Astrocyte (in vitro differentiated cells and primary cell): ENCODE results near the gene LIF.

Source experiments
- EZH2 ChIP-seq: IDR thresholded peaks from 2 replicates; pipeline ENCODE4 v1.6.1; 2012; ENCODE audit warnings: mild to moderate bottlenecking, low read length, inconsistent platforms; ENCODE audit not compliant: insufficient read depth
- TF ChIP-seq, protein P1 (sequence below): IDR thresholded peaks from 2 replicates; pipeline ENCODE4 v1.5.1; 2011; ENCODE audit warnings: low read depth, mild to moderate bottlenecking, inconsistent platforms, low read length, moderate library complexity; ENCODE audit not compliant: insufficient read depth

DNA sequence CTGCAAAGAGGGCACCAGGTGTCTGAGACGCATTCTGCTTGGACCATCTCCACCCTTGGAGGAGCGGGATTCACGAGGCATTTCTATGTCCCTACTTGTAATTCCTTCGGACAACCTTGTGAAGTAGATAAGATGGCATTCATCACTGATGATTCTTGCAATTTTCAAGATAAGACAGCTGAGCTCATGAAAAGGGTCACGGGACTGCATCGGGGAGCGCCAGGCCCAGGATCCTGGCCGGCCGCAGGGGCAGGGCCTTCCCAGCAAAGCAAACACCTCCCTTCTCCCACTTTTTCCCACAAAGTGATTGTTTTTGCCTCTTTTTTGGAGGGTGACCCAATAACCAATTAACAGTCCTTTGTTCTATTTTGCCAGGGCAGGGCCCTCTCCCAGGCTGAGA lies 8.4 kb downstream of the LIF start:
- TF ChIP-seq, protein P1, sequence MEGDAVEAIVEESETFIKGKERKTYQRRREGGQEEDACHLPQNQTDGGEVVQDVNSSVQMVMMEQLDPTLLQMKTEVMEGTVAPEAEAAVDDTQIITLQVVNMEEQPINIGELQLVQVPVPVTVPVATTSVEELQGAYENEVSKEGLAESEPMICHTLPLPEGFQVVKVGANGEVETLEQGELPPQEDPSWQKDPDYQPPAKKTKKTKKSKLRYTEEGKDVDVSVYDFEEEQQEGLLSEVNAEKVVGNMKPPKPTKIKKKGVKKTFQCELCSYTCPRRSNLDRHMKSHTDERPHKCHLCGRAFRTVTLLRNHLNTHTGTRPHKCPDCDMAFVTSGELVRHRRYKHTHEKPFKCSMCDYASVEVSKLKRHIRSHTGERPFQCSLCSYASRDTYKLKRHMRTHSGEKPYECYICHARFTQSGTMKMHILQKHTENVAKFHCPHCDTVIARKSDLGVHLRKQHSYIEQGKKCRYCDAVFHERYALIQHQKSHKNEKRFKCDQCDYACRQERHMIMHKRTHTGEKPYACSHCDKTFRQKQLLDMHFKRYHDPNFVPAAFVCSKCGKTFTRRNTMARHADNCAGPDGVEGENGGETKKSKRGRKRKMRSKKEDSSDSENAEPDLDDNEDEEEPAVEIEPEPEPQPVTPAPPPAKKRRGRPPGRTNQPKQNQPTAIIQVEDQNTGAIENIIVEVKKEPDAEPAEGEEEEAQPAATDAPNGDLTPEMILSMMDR: no peak
- no peak for TF ChIP-seq EZH2
